Suprapubic skin (tissue), 4 donors: ENCODE data around the gene PAK3. TPM values are rescaled to one million over a fixed set of nuclear protein-coding genes. Genes with fewer than 3 reads are reported as not detected.

Experiments
- DNase-seq, 2 donors: peaks; one replicate each; pipeline ENCODE4 v3.0.0-alpha.2; 2019; ENCODE audit warnings: low spot score in 2 of 2
- H3K27ac ChIP-seq: fragments of 200-600 bp; sonication (generic); one replicate; pipeline ENCODE4 v1.5.1; 2019
- H3K27me3 ChIP-seq: fragments of 200-600 bp; sonication (generic); one replicate; pipeline ENCODE4 v1.5.1; 2019
- H3K36me3 ChIP-seq: fragments of 200-600 bp; sonication (generic); one replicate; pipeline ENCODE4 v1.5.1; 2019
- H3K4me1 ChIP-seq: fragments of 200-600 bp; sonication (generic); one replicate; pipeline ENCODE4 v1.5.1; 2019
- H3K4me3 ChIP-seq: fragments of 200-600 bp; sonication (generic); one replicate; pipeline ENCODE4 v1.5.1; 2019; ENCODE audit warnings: mild to moderate bottlenecking
- H3K9me3 ChIP-seq: fragments of 200-600 bp; sonication (generic); one replicate; pipeline ENCODE4 v1.5.1; 2019
- CTCF ChIP-seq, 2 donors: fragments of 200-600 bp in 1 of 2; fragments of 450-650 bp in 1 of 2; sonication (generic) in 1 of 2; IDR thresholded peaks; one replicate each; pipeline ENCODE4 v1.5.1; 2016 to 2019; ENCODE audit warnings: antibody characterized with exemption in 2 of 2, mild to moderate bottlenecking in 1 of 2, moderate library complexity in 1 of 2
- EP300 ChIP-seq: sonication (generic); formaldehyde crosslinking; IDR thresholded peaks from one replicate; pipeline ENCODE4 v1.6.1; 2017; ENCODE audit warnings: antibody characterized with exemption
- POLR2A ChIP-seq, 2 donors: fragments of 450-650 bp; IDR thresholded peaks; one replicate each; pipeline ENCODE4 v1.6.1; 2017; ENCODE audit warnings: antibody characterized with exemption in 2 of 2, mild to moderate bottlenecking in 2 of 2, moderate library complexity in 2 of 2
- POLR2AphosphoS5 ChIP-seq, 3 donors: sonication (generic); formaldehyde crosslinking; IDR thresholded peaks; one replicate each; pipeline ENCODE4 v1.6.1; 2017; ENCODE audit warnings: antibody characterized with exemption in 3 of 3
- WGBS: methylation state at CpG from one replicate; pipeline ENCODE4 v1.1.5; 2018; 5-methylcytosine and 5-hydroxymethylcytosine counted together
- total RNA-seq, 4 donors: library from RNA; depleted of rRNA; stranded (reverse); fragments of >200 nt; gene quantifications; one replicate each; pipeline ENCODE4 v1.1.0, GENCODE V29; 2016

The PAK3 gene
- total RNA-seq, 4 donors from 2014 or later, result 2.7 to 11.9 (median 5.1) TPM

DNA sequence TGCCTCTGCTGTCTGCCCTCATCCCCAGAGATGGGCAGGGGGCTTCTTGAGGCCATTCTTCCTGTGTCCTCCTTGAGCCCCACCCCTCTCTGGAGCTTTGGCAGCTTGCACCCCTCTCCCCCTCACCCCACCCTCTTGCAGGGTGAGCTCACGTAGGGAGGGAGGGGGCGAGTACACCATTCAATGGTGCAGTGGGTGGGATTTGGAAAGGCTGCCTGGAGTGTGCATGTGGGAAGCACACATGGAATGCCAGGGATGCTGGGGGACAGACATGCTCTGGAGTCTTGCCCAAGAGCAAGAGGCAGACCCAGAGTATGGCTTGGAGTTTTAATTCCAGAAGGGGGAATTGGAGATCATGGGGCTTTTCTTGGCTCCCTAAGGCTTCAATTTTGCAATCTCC lies 5.6 kb downstream of the PAK3 start:
- Histone ChIP-seq H3K4me3 (no peak overlapping the region), H3K27me3 (no peaks in the 10 kb centered on the region), H3K36me3 (no peaks in the 10 kb centered on the region), H3K4me1 (no peaks in the 10 kb centered on the region), H3K9me3 (no peaks in the 10 kb centered on the region), H3K27ac (no peak overlapping the region)
- TF ChIP-seq POLR2AphosphoS5 (IDR thresholded peaks at IDR 0.05) (no peak), CTCF (IDR thresholded peaks at IDR 0.05) (no peak), EP300 (no peak), POLR2A (IDR thresholded peaks at IDR 0.05) (no peak)
- WGBS, result 41% methylated on average over 2 of the region's 2 CpGs
- no peak for DNase-seq

GRCh38 chrX:111102636-111103035 lies 6.6 kb downstream of the PAK3 start:
- no peak overlapping the region for H3K27ac ChIP-seq
- no peaks in the 10 kb centered on the region for H3K9me3 ChIP-seq
- DNase-seq, result no peak
- no peak overlapping the region for H3K4me3 ChIP-seq
- no peaks in the 10 kb centered on the region for H3K27me3 ChIP-seq
- no peaks in the 10 kb centered on the region for H3K4me1 ChIP-seq
- H3K36me3 ChIP-seq, result no peaks in the 10 kb centered on the region
- 84% methylated on average over 1 of the region's 1 CpG for WGBS
- TF ChIP-seq CTCF (IDR thresholded peaks at IDR 0.05), result no peak
- TF ChIP-seq POLR2AphosphoS5 (IDR thresholded peaks at IDR 0.05), result no peak
- no peak for TF ChIP-seq POLR2A (IDR thresholded peaks at IDR 0.05)
- TF ChIP-seq EP300, result no peak

GRCh38 chrX:111103246-111103645 lies 7.3 kb downstream of the PAK3 start:
- H3K27ac ChIP-seq, result no peak overlapping the region
- H3K4me1 ChIP-seq, result no peaks in the 10 kb centered on the region
- no peaks in the 10 kb centered on the region for H3K9me3 ChIP-seq
- DNase-seq, result no peak
- H3K27me3 ChIP-seq, result no peaks in the 10 kb centered on the region
- H3K4me3 ChIP-seq, result no peak overlapping the region
- no peaks in the 10 kb centered on the region for H3K36me3 ChIP-seq
- TF ChIP-seq POLR2A (IDR thresholded peaks at IDR 0.05), result no peak
- no peak for TF ChIP-seq EP300
- TF ChIP-seq POLR2AphosphoS5 (IDR thresholded peaks at IDR 0.05), result no peak
- no peak for TF ChIP-seq CTCF (IDR thresholded peaks at IDR 0.05)
- WGBS, result 73% methylated on average over 6 of the region's 6 CpGs

DNA sequence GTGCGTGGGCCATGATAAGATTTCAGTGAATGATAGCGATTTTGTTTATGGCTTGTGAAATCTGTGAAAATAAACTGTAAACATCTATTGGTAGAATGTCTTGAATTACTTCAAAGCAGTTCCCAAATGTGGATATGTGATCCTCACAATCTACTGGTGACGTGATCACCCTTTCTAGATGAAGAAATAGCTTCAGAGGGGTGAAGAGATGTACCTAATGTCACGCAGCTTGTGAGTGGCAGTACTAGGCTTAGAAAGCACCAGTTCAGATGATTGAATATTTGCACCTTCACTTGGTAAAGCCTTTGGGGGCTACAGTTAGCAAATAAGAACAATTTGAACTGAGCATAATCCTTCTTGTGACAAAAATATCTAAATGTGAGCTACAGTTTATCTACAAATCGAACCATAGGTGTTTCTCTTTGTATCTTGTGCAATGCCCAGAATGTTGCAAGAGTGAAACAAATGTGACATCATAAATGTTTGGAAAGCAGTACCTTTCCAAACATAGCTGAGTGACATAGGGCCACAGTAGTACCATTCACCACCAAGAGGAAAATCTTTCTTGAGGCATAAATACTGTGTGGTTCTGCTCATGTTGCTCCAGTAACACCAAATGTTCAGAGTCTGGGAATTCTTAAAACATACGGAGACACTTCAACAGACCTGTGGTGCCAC lies 14.2 kb downstream of the PAK3 start:
- Histone ChIP-seq H3K9me3 (no peaks in the 10 kb centered on the region), H3K36me3 (no peaks in the 10 kb centered on the region), H3K27me3 (no peaks in the 10 kb centered on the region), H3K27ac (no peak overlapping the region), H3K4me3 (no peak overlapping the region), H3K4me1 (no peaks in the 10 kb centered on the region)
- DNase-seq, result no peak
- 80% methylated on average over 6 of the region's 6 CpGs for WGBS
- no peak for TF ChIP-seq CTCF (IDR thresholded peaks at IDR 0.05)
- no peak for TF ChIP-seq EP300
- no peak for TF ChIP-seq POLR2AphosphoS5 (IDR thresholded peaks at IDR 0.05)
- TF ChIP-seq POLR2A (IDR thresholded peaks at IDR 0.05), result no peak

DNA sequence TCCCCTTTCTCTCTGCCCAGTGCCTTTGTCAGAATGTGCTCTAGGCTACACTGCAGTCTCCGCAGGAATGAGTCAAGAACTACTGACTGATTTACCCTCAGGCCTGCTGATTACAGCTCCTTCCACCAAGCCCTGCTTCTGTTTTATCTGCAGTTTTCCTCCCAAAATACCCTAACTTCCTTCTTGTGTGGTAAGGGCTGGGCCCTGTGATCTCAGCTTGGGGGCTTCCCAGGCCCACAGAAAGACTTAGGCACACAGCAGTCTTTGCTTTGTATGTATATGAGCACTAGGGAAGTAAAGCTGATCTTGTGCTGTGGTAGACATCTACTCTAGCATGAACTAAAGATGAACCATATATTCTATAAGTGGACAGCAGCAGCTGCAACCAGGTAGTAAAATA lies 18.8 kb downstream of the PAK3 start:
- DNase-seq, result no peak
- H3K9me3 ChIP-seq, result no peaks in the 10 kb centered on the region
- no peaks in the 10 kb centered on the region for H3K4me1 ChIP-seq
- no peaks in the 10 kb centered on the region for H3K36me3 ChIP-seq
- H3K4me3 ChIP-seq, result no peak overlapping the region
- H3K27me3 ChIP-seq, result no peaks in the 10 kb centered on the region
- WGBS, result 77% methylated on average over 1 of the region's 1 CpG
- no peak overlapping the region for H3K27ac ChIP-seq
- TF ChIP-seq CTCF (IDR thresholded peaks at IDR 0.05), result no peak
- no peak for TF ChIP-seq POLR2A (IDR thresholded peaks at IDR 0.05)
- TF ChIP-seq POLR2AphosphoS5 (IDR thresholded peaks at IDR 0.05), result no peak
- TF ChIP-seq EP300, result no peak
